Measurements from ENCODE around the gene MYO1D. TPM values are rescaled to one million over a fixed set of nuclear protein-coding genes. Genes with fewer than 3 reads are reported as not detected.
"Not testable (repeated sequence)": the region's sequence is repeated elsewhere in the genome, so short reads cannot be mapped to it uniquely, and the experiment has no call there.

The MYO1D gene
- total and polyA plus RNA-seq, 9 donors: 20.9 to 62.2 (median 53.8) TPM

- Histone ChIP-seq H3K27me3 (no peaks in the 10 kb centered on the region), H3K27ac (no peak overlapping the region), H3K4me3 (no peak overlapping the region), H3K36me3 (no peaks in the 10 kb centered on the region), H3K9me3 (no peaks in the 10 kb centered on the region), H3K4me1 (ENCODE audit: insufficient read depth) (no peaks in the 10 kb centered on the region)
- TF ChIP-seq CTCF (IDR thresholded peaks at IDR 0.05): no peak
- TF ChIP-seq EP300 (IDR thresholded peaks at IDR 0.05): no peak
- no peak for TF ChIP-seq POLR2A (IDR thresholded peaks at IDR 0.05)
- WGBS, 3 donors: 49 to 59% (median 50%) methylated on average over 2 of the region's 2 CpGs
- intact Hi-C loops (cut with DNase I): no loop called here
- no peak for DNase-seq
Measured at GRCh38 chr17:32899236-32900013, 22.5 kb upstream of the MYO1D start.

- Histone ChIP-seq H3K9me3 (no peaks in the 10 kb centered on the region), H3K4me3 (no peak overlapping the region), H3K27me3 (no peaks in the 10 kb centered on the region), H3K36me3 (no peaks in the 10 kb centered on the region), H3K4me1 (ENCODE audit: insufficient read depth) (no peaks in the 10 kb centered on the region), H3K27ac (no peak overlapping the region)
- DNase-seq: no peak
- intact Hi-C loops (cut with DNase I): no loop called here
- no peak for TF ChIP-seq CTCF (IDR thresholded peaks at IDR 0.05)
- no peak for TF ChIP-seq EP300 (IDR thresholded peaks at IDR 0.05)
- WGBS, 3 donors: 81 to 87% (median 83%) methylated on average over 2 of the region's 2 CpGs
Measured at GRCh38 chr17:32896647-32897258, 19.8 kb upstream of the MYO1D start.

DNA sequence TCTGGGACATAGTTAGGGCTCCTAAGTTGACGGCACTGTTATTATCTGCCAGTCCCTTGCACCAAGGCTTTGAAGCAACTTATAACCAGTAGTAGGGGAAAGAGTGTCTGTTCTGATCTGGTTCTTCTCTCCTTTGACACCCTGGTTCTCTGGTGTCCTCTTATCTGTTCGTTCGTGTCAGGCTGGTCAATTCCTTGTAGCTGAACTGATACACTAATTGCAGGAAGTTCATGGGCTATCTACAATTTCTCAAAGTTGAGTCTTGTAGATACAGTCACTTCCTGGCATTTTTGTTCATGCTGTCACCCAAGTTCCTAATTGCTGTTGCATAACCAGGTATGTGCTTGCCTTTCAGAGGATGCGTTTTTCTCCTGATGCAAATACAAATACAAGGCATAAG, 17.3 kb upstream of the MYO1D start:
- no peaks in the 10 kb centered on the region for H3K4me1 ChIP-seq (ENCODE audit: insufficient read depth)
- H3K27me3 ChIP-seq: no peaks in the 10 kb centered on the region
- H3K4me3 ChIP-seq: no peak overlapping the region
- no peaks in the 10 kb centered on the region for H3K9me3 ChIP-seq
- no peaks in the 10 kb centered on the region for H3K36me3 ChIP-seq
- TF ChIP-seq EP300 (IDR thresholded peaks at IDR 0.05): no peak
- TF ChIP-seq CTCF (IDR thresholded peaks at IDR 0.05): no peak
- TF ChIP-seq POLR2A (IDR thresholded peaks at IDR 0.05): no peak
- intact Hi-C loops (cut with DNase I): no loop called here
- DNase-seq: no peak
- WGBS, 3 donors: 49 to 69% (median 51%) methylated on average over 4 of the region's 4 CpGs
- H3K27ac ChIP-seq: no peak overlapping the region

DNA sequence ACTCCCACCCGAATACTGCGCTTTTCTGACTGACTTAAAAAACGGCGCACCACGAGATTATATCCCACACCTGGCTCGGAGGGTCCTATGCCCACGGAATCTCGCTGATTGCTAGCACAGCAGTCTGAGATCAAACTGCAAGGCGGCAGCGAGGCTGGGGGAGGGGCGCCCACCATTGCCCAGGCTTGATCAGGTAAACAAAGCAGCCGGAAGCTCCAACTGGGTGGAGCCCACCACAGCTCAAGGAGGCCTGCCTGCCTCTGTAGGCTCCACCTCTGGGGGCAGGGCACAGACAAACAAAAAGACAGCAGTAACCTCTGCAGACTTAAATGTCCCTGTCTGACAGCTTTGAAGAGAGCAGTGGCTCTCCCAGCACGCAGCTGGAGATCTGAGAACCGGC, 10.5 kb upstream of the MYO1D start:
- H3K27me3 ChIP-seq; H3K36me3 ChIP-seq; H3K4me1 ChIP-seq (ENCODE audit: insufficient read depth); intact Hi-C loops (cut with DNase I); H3K9me3 ChIP-seq; H3K4me3 ChIP-seq; DNase-seq; H3K27ac ChIP-seq: not testable (repeated sequence)
- 52 to 60% methylated on average over 1 to 4 of the region's 14 CpGs; no CpG with 5 or more reads in 1 of the 3 donors for WGBS, 3 donors

GRCh38 chr17:32886951-32887350, 10.0 kb upstream of the MYO1D start:
- H3K36me3 ChIP-seq; H3K4me3 ChIP-seq; intact Hi-C loops (cut with DNase I); DNase-seq; H3K4me1 ChIP-seq (ENCODE audit: insufficient read depth); H3K27ac ChIP-seq; H3K27me3 ChIP-seq; H3K9me3 ChIP-seq: not testable (repeated sequence)
- 91 to 96% (median 94%) methylated on average over 8 to 9 of the region's 16 CpGs for WGBS, 3 donors
